ENCODE results near the gene ARFGAP2.

DNA sequence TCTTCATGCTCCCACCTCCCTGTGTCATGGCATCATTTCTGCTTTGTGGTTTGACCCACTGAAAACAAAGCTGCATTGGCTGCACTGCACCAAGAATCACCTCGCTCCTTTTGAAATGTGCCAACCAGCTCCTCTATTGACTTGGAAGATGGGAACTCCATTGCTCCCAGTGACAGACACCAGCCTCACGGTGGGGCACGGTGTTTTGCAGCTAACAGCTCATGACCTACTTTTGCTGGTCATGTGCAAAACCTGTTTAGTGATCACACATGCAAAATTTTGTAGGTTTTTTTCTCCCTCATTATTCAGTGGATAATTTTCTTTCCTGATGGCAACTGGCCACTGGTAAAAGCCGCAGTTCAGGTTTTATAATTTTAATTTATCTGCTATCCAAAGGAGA, 36.8 kb downstream of the ARFGAP2 start:
- TF ChIP-seq, protein P1, sequence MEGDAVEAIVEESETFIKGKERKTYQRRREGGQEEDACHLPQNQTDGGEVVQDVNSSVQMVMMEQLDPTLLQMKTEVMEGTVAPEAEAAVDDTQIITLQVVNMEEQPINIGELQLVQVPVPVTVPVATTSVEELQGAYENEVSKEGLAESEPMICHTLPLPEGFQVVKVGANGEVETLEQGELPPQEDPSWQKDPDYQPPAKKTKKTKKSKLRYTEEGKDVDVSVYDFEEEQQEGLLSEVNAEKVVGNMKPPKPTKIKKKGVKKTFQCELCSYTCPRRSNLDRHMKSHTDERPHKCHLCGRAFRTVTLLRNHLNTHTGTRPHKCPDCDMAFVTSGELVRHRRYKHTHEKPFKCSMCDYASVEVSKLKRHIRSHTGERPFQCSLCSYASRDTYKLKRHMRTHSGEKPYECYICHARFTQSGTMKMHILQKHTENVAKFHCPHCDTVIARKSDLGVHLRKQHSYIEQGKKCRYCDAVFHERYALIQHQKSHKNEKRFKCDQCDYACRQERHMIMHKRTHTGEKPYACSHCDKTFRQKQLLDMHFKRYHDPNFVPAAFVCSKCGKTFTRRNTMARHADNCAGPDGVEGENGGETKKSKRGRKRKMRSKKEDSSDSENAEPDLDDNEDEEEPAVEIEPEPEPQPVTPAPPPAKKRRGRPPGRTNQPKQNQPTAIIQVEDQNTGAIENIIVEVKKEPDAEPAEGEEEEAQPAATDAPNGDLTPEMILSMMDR (IDR thresholded peaks at IDR 0.05 in 8 of 11, conservative IDR thresholded peaks at IDR 0.05 in 3 of 11): no peak
- TF ChIP-seq POLR2A (IDR thresholded peaks at IDR 0.05): no peak
